Neuronal stem cell (in vitro differentiated cells): ENCODE data around the gene KRT5.

ENCODE experiments used
- DNase-seq: peaks from one replicate; pipeline ENCODE4 v3.0.0-alpha.2; 2013; ENCODE audit warnings: low spot score
- H2AFZ ChIP-seq: one replicate; pipeline ENCODE4 v1.6.1; 2013; ENCODE audit warnings: mild to moderate bottlenecking, low read length, inconsistent platforms
- H2AK5ac ChIP-seq: 2 replicates; pipeline ENCODE4 v1.6.1; 2013; ENCODE audit warnings: low read depth, mild to moderate bottlenecking, inconsistent platforms, low read length, moderate library complexity, mixed read lengths
- H2BK120ac ChIP-seq: 2 replicates; pipeline ENCODE4 v1.6.1; 2013; ENCODE audit warnings: low read depth, mild to moderate bottlenecking, inconsistent platforms, low read length, moderate library complexity, mixed read lengths
- H2BK12ac ChIP-seq: one replicate; pipeline ENCODE4 v1.6.1; 2013; ENCODE audit warnings: low read length, inconsistent platforms
- H2BK15ac ChIP-seq: 2 replicates; pipeline ENCODE4 v1.6.1; 2013; ENCODE audit warnings: mild to moderate bottlenecking, low read length, inconsistent platforms, mixed read lengths
- H2BK5ac ChIP-seq: one replicate; pipeline ENCODE4 v1.6.1; 2013; ENCODE audit warnings: inconsistent platforms, mild to moderate bottlenecking, low read length, moderate library complexity
- H3K14ac ChIP-seq: one replicate; pipeline ENCODE4 v1.6.1; 2013; ENCODE audit warnings: low read length, inconsistent platforms
- H3K18ac ChIP-seq: 2 replicates; pipeline ENCODE4 v1.6.1; 2013; ENCODE audit warnings: low read length, inconsistent platforms
- H3K23ac ChIP-seq: 2 replicates; pipeline ENCODE4 v1.6.1; 2013; ENCODE audit warnings: low read depth, mild to moderate bottlenecking, mixed read lengths, low read length, inconsistent platforms; ENCODE audit not compliant: poor library complexity
- H3K27ac ChIP-seq: replicated peaks from 3 replicates; pipeline ENCODE4 v1.5.1; 2013; ENCODE audit warnings: low read length, inconsistent platforms
- H3K27me3 ChIP-seq, 3 experiments: 2 replicates each; pipeline ENCODE4 v1.6.1; 2013; ENCODE audit warnings: low read length in 3 of 3, mild to moderate bottlenecking in 2 of 3, inconsistent platforms in 1 of 3, low read depth in 1 of 3, mixed read lengths in 1 of 3, moderate library complexity in 1 of 3; ENCODE audit not compliant: control insufficient read depth in 3 of 3, insufficient read depth in 3 of 3
- H3K36me3 ChIP-seq, 2 donors: replicated peaks in 1 of 2; 2 replicates each; pipeline ENCODE4 v1.6.1; 2013; ENCODE audit warnings: low read length in 2 of 2; ENCODE audit not compliant: control insufficient read depth in 2 of 2, insufficient read depth in 2 of 2
- H3K4ac ChIP-seq: 2 replicates; pipeline ENCODE4 v1.6.1; 2013; ENCODE audit warnings: inconsistent platforms, mild to moderate bottlenecking, low read length, moderate library complexity
- H3K4me1 ChIP-seq, 2 donors: 1 replicate in 1 of 2; 2 replicates in 1 of 2; pipeline ENCODE4 v1.6.1; 2013; ENCODE audit warnings: low read length in 2 of 2, low read depth in 1 of 2; ENCODE audit not compliant: control insufficient read depth in 2 of 2, insufficient read depth in 1 of 2
- H3K4me2 ChIP-seq: one replicate; pipeline ENCODE4 v1.6.1; 2013; ENCODE audit warnings: mild to moderate bottlenecking, low read length, inconsistent platforms; ENCODE audit not compliant: insufficient read depth, poor library complexity, severe bottlenecking
- H3K4me3 ChIP-seq, 2 donors: 2 replicates each; pipeline ENCODE4 v1.5.1; 2013; ENCODE audit warnings: low read length in 2 of 2, mild to moderate bottlenecking in 2 of 2, inconsistent platforms in 1 of 2, moderate library complexity in 1 of 2
- H3K79me1 ChIP-seq: one replicate; pipeline ENCODE4 v1.6.1; 2013; ENCODE audit warnings: low read depth, mild to moderate bottlenecking, inconsistent platforms, low read length, moderate library complexity
- H3K9ac ChIP-seq: one replicate; pipeline ENCODE4 v1.6.1; 2013; ENCODE audit warnings: mild to moderate bottlenecking, low read depth, low read length, inconsistent platforms; ENCODE audit not compliant: poor library complexity
- H3K9me3 ChIP-seq, 2 donors: replicated peaks in 1 of 2; 2 replicates each; pipeline versions ENCODE3 to v1.6.1; 2013; ENCODE audit warnings: low read length in 2 of 2, mild to moderate bottlenecking in 2 of 2, inconsistent platforms in 1 of 2, low read depth in 1 of 2, mixed read lengths in 1 of 2, moderate library complexity in 1 of 2; ENCODE audit not compliant: control insufficient read depth in 2 of 2, insufficient read depth in 1 of 2
- H4K8ac ChIP-seq: one replicate; pipeline ENCODE4 v1.6.1; 2013; ENCODE audit warnings: low read depth, mild to moderate bottlenecking, inconsistent platforms, low read length, moderate library complexity
- H4K91ac ChIP-seq: one replicate; pipeline ENCODE4 v1.6.1; 2013; ENCODE audit warnings: low read length, low read depth, mild to moderate bottlenecking, inconsistent platforms; ENCODE audit not compliant: poor library complexity
- WGBS, 2 donors: extraction: QIAGEN DNeasy Blood & Tissue Kit; methylation state at CpG; one replicate each; pipeline ENCODE4 v1.1.7; 2013; ENCODE audit warnings: missing lambda C conversion rate in 2 of 2, mixed read lengths in 1 of 2; ENCODE audit not compliant: insufficient read length in 2 of 2, insufficient replicate concordance in 1 of 2; ENCODE audit errors: extremely low coverage in 2 of 2; 5-methylcytosine and 5-hydroxymethylcytosine counted together

KRT5 gene

GRCh38 chr12:52517005-52517835 lies 3.0 kb downstream of the KRT5 start:
- H3K4me3 ChIP-seq, result no peak overlapping the region
- H2AK5ac ChIP-seq, result no peak overlapping the region
- no peak overlapping the region for H2BK120ac ChIP-seq
- H3K9me3 ChIP-seq, result no peaks in the 10 kb centered on the region
- H3K79me1 ChIP-seq, result no peaks in the 10 kb centered on the region
- no peak overlapping the region for H2BK12ac ChIP-seq
- H3K4me2 ChIP-seq, result no peak overlapping the region
- no peak overlapping the region for H2BK15ac ChIP-seq
- no peak for DNase-seq
- H3K18ac ChIP-seq, result no peak overlapping the region
- no peak overlapping the region for H3K23ac ChIP-seq
- H3K36me3 ChIP-seq, result no peaks in the 10 kb centered on the region
- H3K4ac ChIP-seq, result no peak overlapping the region
- H3K27ac ChIP-seq, result no peak overlapping the region
- peaks cover 0 to 3% (median 0%) of the 10 kb centered on the region in 3 experiments for H3K27me3 ChIP-seq
- H3K14ac ChIP-seq, result no peak overlapping the region
- H2BK5ac ChIP-seq, result no peak overlapping the region
- no peak overlapping the region for H2AFZ ChIP-seq
- H4K91ac ChIP-seq, result no peak overlapping the region
- no peak overlapping the region for H4K8ac ChIP-seq
- no peaks in the 10 kb centered on the region for H3K4me1 ChIP-seq
- H3K9ac ChIP-seq, result no peak overlapping the region
- no CpG with 5 or more reads among the region's 14 CpGs for WGBS, 2 donors

GRCh38 chr12:52515927-52516831 lies 4.0 kb downstream of the KRT5 start:
- Histone ChIP-seq H3K79me1 (no peaks in the 10 kb centered on the region), H4K91ac (no peak overlapping the region), H3K4me3 (peak overlapping the region in 1 of 2 donors; percentile 38), H3K9me3 (no peaks in the 10 kb centered on the region), H3K4me2 (no peak overlapping the region), H2BK120ac (no peak overlapping the region), H4K8ac (no peak overlapping the region), H2AK5ac (no peak overlapping the region), H3K14ac (no peak overlapping the region), H3K4me1 (no peaks in the 10 kb centered on the region), H2BK5ac (no peak overlapping the region), H3K27ac (no peak overlapping the region), H3K23ac (peak overlapping the region; percentile 9), H2BK12ac (no peak overlapping the region), H3K4ac (no peak overlapping the region), H3K36me3 (no peaks in the 10 kb centered on the region), H2BK15ac (no peak overlapping the region), H3K27me3 (no peaks in the 10 kb centered on the region), H3K9ac (no peak overlapping the region), H2AFZ (no peak overlapping the region), H3K18ac (peak overlapping the region; percentile 34)
- no peak for DNase-seq
- no CpG with 5 or more reads among the region's 15 CpGs for WGBS, 2 donors

GRCh38 chr12:52515319-52515646 lies 4.9 kb downstream of the KRT5 start:
- H2BK120ac ChIP-seq, result no peak overlapping the region
- no peak overlapping the region for H3K4me3 ChIP-seq
- H2AFZ ChIP-seq, result no peak overlapping the region
- no peak overlapping the region for H3K4me2 ChIP-seq
- H4K91ac ChIP-seq, result no peak overlapping the region
- H3K18ac ChIP-seq, result no peak overlapping the region
- no peak overlapping the region for H3K14ac ChIP-seq
- H2BK5ac ChIP-seq, result no peak overlapping the region
- H3K9me3 ChIP-seq, result no peaks in the 10 kb centered on the region
- no peaks in the 10 kb centered on the region for H3K36me3 ChIP-seq
- no peak overlapping the region for H2BK12ac ChIP-seq
- DNase-seq, result no peak
- no peak overlapping the region for H3K4ac ChIP-seq
- no CpG with 5 or more reads among the region's 1 CpG for WGBS, 2 donors
- H2BK15ac ChIP-seq, result no peak overlapping the region
- no peak overlapping the region for H3K27ac ChIP-seq
- H3K23ac ChIP-seq, result no peak overlapping the region
- no peaks in the 10 kb centered on the region for H3K4me1 ChIP-seq
- no peak overlapping the region for H3K9ac ChIP-seq
- H3K79me1 ChIP-seq, result no peaks in the 10 kb centered on the region
- peak overlapping the region; percentile 19 for H2AK5ac ChIP-seq
- H3K27me3 ChIP-seq, result no peaks in the 10 kb centered on the region
- H4K8ac ChIP-seq, result no peak overlapping the region
